A673 (cell line): ENCODE results near the gene LARP4B. TPM values are rescaled to one million over a fixed set of nuclear protein-coding genes. Genes with fewer than 3 reads are reported as not detected.

ENCODE experiments used
- BruUV-seq: library from RNA; stranded (reverse); fragments of 400-500 nt; replicated peaks from 2 replicates; lab custom pipeline; 2021; lab: Mats Ljungman, UMichigan
- CTCF ChIA-PET: fragments of 300-600 bp; sonication (Branson Sonifier 250); formaldehyde crosslinking; loops from one replicate; lab custom pipeline; 2022; ENCODE audit warnings: antibody characterized with exemption; lab: Charles Lee
- POLR2A ChIA-PET: fragments of 300-600 bp; sonication (Branson Sonifier 250); formaldehyde crosslinking; loops from one replicate; lab custom pipeline; 2022; ENCODE audit warnings: antibody characterized with exemption; ENCODE audit not compliant: low non-redundant PET; lab: Charles Lee
- DNase-seq: peaks from one replicate; pipeline ENCODE4 v3.0.0-alpha.2; 2015; ENCODE audit warnings: low spot score
- H3K27ac ChIP-seq: fragments of 200-600 bp; sonication (generic); 2 replicates; pipeline ENCODE4 v1.5.1; 2016; ENCODE audit warnings: mixed run types, low read depth, mild to moderate bottlenecking, mixed read lengths, antibody characterized with exemption, low read length; ENCODE audit not compliant: poor library complexity, severe bottlenecking
- H3K27me3 ChIP-seq: fragments of 200-600 bp; sonication (generic); replicated peaks from 2 replicates; pipeline ENCODE4 v1.6.1; 2017; ENCODE audit warnings: mixed run types, low read depth, mild to moderate bottlenecking, mixed read lengths, antibody characterized with exemption, low read length; ENCODE audit not compliant: insufficient read depth, poor library complexity
- H3K36me3 ChIP-seq: fragments of 200-600 bp; sonication (generic); 2 replicates; pipeline ENCODE4 v1.6.1; 2016; ENCODE audit warnings: mixed run types, mild to moderate bottlenecking, mixed read lengths, antibody characterized with exemption, low read length; ENCODE audit not compliant: insufficient read depth, poor library complexity, severe bottlenecking
- H3K4me1 ChIP-seq: fragments of 200-600 bp; sonication (generic); 2 replicates; pipeline ENCODE4 v1.6.1; 2017; ENCODE audit warnings: mixed run types, mild to moderate bottlenecking, mixed read lengths, antibody characterized with exemption, low read length; ENCODE audit not compliant: insufficient read depth, poor library complexity, severe bottlenecking
- H3K4me3 ChIP-seq: fragments of 200-600 bp; sonication (generic); 2 replicates; pipeline ENCODE4 v1.5.1; 2016; ENCODE audit warnings: low read depth, mixed run types, mild to moderate bottlenecking, mixed read lengths, low read length; ENCODE audit not compliant: poor library complexity, severe bottlenecking
- H3K9me3 ChIP-seq: fragments of 200-600 bp; sonication (generic); 2 replicates; pipeline ENCODE4 v1.6.1; 2016; ENCODE audit warnings: mixed run types, low read depth, mild to moderate bottlenecking, mixed read lengths, antibody characterized with exemption, low read length; ENCODE audit not compliant: poor library complexity, severe bottlenecking
- EZH2 ChIP-seq: fragments of 200-600 bp; sonication (generic); IDR thresholded peaks from 2 replicates; pipeline ENCODE4 v1.6.1; 2017; ENCODE audit warnings: borderline replicate concordance, low read depth, mild to moderate bottlenecking, mixed read lengths, antibody characterized with exemption, low read length; ENCODE audit not compliant: poor library complexity, severe bottlenecking
- intact Hi-C: fragments of 100-400 bp; cut with micrococcal nuclease; formaldehyde crosslinking; loops from one replicate; pipeline ENCODE4 v1.10.0; 2022; ENCODE audit not compliant: unreplicated experiment
- total RNA-seq: library from RNA; stranded (reverse); gene quantifications from 2 replicates; pipeline ENCODE4 v1.2.3, GENCODE V29; 2021
- TF ChIP-seq, protein P1 (sequence below): fragments of 300-800, 200-600 bp; sonication (generic); conservative IDR thresholded peaks from 2 replicates; pipeline ENCODE4 v1.5.1; 2017; ENCODE audit warnings: low read depth, mild to moderate bottlenecking, antibody characterized with exemption, low read length, moderate library complexity, mixed read lengths

Gene LARP4B
- total RNA-seq, 1 experiment from 2014 or later, result 101 TPM

DNA sequence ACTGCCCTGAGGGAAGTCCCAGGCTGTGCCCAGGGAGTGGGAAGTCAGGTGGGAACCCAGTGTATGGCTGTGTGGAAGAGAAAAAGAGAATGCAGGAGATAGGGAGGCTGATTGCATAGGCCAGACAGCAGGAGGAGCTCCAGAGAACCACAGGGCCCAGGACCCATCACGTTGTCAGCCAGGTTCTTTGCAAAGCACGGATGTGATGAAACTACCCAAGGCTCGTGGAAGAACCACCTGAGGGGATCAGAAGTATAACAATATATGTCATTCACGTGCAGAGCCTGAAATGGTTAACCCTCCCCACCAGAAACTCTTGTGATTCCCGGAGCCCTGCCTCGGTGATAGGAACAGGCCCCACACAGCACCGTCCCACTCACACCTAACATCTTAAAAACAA, 83.6 kb downstream of the LARP4B start:
- DNase-seq, result no peak
- Histone ChIP-seq H3K27me3 (no peaks in the 10 kb centered on the region), H3K27ac (no peak overlapping the region), H3K36me3 (peaks cover 34% of the 10 kb centered on the region), H3K9me3 (peaks cover 15% of the 10 kb centered on the region), H3K4me3 (no peak overlapping the region), H3K4me1 (no peaks in the 10 kb centered on the region)
- intact Hi-C loops, result no loop called here
- CTCF ChIA-PET, result no interaction called here
- POLR2A ChIA-PET, result no interaction called here
- TF ChIP-seq EZH2, result no peak
- TF ChIP-seq, protein P1, sequence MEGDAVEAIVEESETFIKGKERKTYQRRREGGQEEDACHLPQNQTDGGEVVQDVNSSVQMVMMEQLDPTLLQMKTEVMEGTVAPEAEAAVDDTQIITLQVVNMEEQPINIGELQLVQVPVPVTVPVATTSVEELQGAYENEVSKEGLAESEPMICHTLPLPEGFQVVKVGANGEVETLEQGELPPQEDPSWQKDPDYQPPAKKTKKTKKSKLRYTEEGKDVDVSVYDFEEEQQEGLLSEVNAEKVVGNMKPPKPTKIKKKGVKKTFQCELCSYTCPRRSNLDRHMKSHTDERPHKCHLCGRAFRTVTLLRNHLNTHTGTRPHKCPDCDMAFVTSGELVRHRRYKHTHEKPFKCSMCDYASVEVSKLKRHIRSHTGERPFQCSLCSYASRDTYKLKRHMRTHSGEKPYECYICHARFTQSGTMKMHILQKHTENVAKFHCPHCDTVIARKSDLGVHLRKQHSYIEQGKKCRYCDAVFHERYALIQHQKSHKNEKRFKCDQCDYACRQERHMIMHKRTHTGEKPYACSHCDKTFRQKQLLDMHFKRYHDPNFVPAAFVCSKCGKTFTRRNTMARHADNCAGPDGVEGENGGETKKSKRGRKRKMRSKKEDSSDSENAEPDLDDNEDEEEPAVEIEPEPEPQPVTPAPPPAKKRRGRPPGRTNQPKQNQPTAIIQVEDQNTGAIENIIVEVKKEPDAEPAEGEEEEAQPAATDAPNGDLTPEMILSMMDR, result 0 out of 2 replicates have a peak, but pooled peaks have one; percentile 18
- BruUV-seq, result no TSS peak

DNA sequence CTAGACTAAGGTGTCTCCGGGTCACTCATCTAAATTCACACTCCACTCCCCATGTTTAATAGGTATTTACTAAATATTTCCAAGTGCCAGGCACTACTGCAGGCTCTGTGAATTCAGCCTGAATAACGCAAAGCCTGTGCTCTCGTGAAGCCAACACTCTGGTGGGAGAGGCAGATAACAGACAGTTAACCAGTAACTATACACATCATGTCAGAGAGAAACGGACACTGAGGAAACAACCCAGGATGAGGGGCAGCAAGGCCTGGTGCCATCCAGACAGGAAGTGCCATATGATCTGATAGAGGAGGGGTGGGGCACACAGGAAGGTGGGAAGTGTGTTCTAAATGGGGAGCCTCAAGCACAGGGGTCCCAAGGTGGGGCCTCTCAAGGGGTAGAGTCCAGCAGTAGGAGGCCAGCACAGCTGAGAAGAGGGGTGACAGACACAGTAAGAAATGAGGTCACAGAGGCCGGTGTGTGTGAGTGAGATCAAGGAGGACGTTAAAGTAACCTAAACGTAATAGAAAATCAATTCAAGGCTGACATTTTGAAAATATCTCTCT, 85.3 kb downstream of the LARP4B start:
- no TSS peak for BruUV-seq
- TF ChIP-seq, protein P1, result no peak
- no peak for TF ChIP-seq EZH2
- CTCF ChIA-PET, result no interaction called here
- POLR2A ChIA-PET, result no interaction called here
- Histone ChIP-seq H3K27me3 (no peaks in the 10 kb centered on the region), H3K9me3 (peaks cover 15% of the 10 kb centered on the region), H3K4me1 (no peaks in the 10 kb centered on the region), H3K27ac (no peak overlapping the region), H3K4me3 (no peak overlapping the region), H3K36me3 (peaks cover 39% of the 10 kb centered on the region)
- intact Hi-C loops, result no loop called here
- DNase-seq, result no peak

DNA sequence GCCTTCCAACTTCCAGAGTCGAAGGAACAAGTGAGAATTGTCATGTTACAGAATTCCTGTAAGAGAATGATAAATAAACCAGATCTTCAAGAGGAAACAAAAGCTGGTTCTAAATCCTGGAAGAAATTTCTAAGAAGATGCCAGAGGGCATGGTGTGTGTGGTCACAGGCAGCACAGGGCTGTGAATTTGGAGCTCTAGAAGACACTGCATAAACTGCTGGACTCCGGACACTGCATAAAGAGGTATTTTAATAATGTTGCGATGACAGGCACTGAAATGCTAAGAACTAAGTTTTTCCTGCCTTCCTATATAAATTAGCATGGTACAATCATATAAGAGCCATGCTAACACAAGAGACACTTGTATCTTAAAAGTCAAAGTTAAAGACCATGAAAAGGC, 86.0 kb downstream of the LARP4B start:
- DNase-seq, result no peak
- Histone ChIP-seq H3K4me3 (no peak overlapping the region), H3K27ac (no peak overlapping the region), H3K4me1 (no peaks in the 10 kb centered on the region), H3K36me3 (peaks cover 43% of the 10 kb centered on the region), H3K9me3 (peaks cover 8% of the 10 kb centered on the region), H3K27me3 (no peaks in the 10 kb centered on the region)
- ChIA-PET POLR2A (no interaction called here), CTCF (no interaction called here)
- TF ChIP-seq, protein P1, result no peak
- TF ChIP-seq EZH2, result no peak
- no TSS peak for BruUV-seq
- intact Hi-C loops, result no loop called here
